ENCODE data around the gene SLC22A16.

Gene SLC22A16

GRCh38 chr6:110446405-110446804 lies 30.0 kb downstream of the SLC22A16 start:
- DNase-seq: no peak

GRCh38 chr6:110440026-110440425 lies 36.4 kb downstream of the SLC22A16 start:
- DNase-seq: no peak

GRCh38 chr6:110439356-110439755 lies 37.1 kb downstream of the SLC22A16 start:
- DNase-seq: no peak

GRCh38 chr6:110434961-110435602 lies 41.3 kb downstream of the SLC22A16 start:
- DNase-seq: no peak

- no peak for DNase-seq
Measured at GRCh38 chr6:110432285-110432900, 44.0 kb downstream of the SLC22A16 start.

GRCh38 chr6:110430741-110431140 lies 45.7 kb downstream of the SLC22A16 start:
- no peak for DNase-seq

DNA sequence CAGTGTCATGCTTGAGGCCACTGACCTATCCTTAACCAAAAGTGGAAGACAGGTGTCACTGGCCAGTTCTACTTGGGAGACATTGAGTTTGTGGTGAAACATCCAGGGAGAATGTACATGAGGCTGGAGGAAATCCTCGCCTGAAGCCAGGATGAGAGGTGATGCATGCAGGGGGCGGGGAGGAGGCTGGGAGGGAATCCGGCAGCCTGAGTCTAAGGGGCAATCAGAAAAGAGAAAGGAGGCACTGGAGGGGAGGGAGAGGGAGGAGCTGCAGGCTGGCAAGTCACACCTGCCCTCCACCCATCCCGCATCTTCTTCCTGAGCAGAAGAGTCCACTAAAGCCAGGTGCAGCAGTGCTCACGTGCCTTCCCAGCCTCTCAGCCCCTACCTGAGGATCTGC lies 46.2 kb downstream of the SLC22A16 start:
- no peak for DNase-seq

DNA sequence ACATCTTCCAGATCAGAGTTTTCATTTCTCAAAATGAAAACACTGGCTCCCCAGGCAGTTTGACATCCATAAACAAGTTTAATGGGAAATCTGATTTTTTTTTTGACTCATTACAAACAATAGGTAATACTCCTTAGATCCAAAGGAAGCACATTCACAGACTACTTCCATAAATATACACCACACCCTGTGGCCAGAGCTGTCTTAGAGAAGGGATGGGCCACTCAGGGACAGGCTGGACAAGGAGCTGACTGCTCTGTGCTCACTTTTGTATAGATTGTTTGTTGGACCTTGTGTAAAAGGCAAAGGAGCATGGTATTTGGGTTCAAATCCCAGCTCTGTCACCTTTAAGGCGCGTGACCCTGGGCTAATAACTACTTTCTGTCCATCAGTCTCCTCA lies 48.3 kb downstream of the SLC22A16 start:
- DNase-seq: no peak

- no peak for DNase-seq
Measured at GRCh38 chr6:110425816-110426215, 50.6 kb downstream of the SLC22A16 start.

DNA sequence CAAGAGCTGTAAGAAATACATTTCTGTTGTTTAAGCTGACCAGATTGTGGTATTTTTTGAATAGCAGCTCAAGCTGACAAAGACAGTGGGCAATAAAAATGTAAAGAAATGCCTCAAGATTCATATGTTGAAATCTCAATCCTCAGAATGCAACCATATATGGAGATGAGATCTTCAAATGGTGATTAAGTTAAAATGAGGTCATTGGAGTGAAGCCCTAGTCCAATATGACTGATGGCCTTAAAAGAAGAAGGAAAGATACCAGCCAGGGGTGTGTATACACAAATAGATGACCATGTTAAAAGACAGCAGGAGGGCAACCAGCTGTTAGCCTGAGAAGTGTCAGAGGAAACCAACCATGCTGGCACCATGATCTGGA lies 54.0 kb downstream of the SLC22A16 start:
- DNase-seq: no peak

DNA sequence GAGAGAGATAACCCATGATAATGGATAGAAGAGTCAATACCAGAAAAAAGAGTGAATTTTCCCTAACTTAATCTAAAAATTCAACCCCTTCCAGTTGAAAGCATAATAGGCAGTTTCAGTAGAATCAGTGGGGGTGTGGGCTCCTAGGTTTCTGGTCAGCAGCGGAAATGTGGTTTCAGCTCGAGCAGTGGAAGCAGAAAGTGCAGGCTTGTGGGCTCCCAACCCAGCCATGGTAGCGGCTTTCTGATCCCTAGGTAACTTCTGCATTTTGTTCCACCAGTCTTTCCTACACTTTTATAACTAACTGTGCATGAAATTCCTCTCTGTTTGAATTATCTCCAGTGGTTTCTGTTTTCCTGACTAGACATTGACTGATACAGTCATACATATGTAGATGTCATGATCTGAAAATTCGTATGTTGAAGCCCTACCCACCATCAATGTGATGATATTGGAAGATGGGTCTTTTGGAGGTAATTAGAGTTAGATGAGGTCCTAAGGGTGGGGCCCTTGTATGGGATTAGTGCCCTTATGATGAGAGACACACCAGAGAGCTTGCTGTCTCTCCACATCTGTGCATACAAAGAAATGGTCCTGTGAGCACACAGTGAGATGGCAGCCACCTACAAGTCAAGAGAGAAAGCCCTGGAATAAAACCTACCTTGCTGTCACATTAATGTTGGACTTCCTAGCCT lies 54.5 kb downstream of the SLC22A16 start:
- DNase-seq: no peak

GRCh38 chr6:110419028-110419739 lies 57.2 kb downstream of the SLC22A16 start:
- no peak for DNase-seq

DNA sequence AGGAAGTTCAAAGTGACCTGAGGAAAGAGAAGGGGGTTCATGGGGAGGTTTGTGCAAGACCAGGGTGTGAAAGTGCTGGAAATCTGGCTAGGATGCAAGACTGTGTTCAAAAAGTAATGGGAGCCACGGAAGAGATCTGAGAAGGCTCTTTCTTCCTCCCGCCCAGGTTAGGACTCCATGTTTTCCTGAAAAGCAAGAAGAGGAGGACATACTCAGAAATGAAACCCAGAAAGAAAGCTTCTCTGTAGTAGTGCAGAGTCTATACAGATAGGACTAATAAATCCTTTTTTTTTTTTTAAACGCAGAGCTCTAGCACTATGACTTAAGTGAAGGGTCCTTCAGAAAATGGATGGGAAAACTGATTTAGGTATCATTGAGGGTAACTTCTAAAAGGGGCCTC lies 57.8 kb downstream of the SLC22A16 start:
- no peak for DNase-seq

DNA sequence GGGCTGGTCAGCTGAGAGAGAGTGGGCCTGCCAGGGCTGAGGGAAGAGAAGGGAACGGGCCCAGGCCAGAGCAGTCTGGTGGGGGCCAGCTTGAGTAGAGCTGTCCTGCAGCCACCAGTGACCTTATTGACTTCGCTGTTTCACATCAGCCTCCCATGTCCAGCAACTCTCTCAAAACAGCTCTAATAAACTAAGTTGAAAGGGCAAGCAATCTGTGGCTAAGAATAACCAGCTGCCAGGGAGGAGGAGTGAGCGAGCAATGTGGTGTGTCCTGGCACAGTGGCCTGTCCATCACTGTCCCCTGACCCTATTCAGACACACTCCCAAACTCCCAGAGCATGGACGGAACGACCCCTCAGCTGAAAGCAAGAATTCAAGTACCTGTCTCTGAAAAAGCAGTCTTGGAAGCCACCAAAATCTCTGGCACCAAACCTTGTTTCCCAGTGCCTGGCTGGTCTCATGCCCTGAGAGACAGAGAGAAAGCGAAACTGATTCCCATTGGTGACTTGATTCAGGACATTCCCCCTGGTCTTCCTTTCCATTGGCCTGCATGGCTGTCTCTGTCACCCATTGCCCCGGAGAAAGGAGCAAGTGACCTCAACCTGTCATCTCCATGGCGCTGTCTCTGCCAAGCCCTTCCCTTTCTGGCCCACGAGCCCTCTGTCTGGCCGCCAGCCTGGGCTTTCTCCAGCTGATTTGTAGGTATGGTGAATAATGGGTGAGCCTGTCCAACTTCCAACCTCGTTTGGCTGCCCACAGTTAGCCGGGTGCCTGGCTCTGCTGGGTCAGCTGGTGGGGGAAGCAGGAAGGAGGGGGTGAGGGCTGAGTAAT lies 61.1 kb downstream of the SLC22A16 start, which contains the start of gene DDO:
Gene DDO, minus strand, starts transcription at position 490 of the 831 bp plus-strand sequence. CDS start 2,113 bp downstream, outside the sequence.
- no peak for DNase-seq

DNA sequence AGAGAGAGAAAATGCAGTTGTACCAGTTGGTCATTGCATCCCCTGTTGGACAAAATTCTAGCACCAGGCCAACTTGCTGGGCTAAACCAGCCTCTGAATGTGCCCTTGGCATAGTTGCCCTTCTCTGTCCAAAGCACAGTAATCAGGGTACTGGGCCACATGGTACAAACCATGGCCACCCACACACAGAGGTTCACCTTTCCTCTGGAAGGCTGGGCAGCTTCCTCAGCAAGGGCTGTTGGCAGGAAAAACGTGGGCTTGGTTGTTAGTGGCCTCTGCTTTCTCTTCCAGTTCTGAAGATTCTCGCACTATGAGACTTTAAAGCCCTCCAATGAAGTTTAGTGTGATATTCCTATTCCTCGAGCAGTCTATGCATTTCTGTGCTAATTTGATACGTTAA lies 61.7 kb downstream of the SLC22A16 start:
- DNase-seq: no peak

DNA sequence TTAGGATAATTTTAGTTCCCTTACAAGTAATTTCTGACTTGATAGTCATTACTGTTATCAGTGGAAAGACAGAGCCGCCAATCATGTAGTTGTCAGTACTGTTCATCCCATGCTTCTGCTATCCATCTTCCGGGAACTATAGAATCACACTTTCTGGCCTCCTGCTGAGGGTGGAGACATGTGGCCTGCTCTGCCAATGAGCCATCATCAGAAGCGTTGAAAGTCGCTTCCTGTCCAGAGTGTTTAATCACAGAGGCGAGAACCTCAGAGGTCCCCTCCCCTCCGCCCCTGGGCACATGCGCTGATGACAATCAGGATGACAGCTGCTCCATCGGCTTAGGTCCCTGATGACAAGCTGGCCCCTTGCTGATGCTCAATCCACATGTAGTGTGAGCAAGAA lies 64.1 kb downstream of the SLC22A16 start:
- DNase-seq: no peak

DNA sequence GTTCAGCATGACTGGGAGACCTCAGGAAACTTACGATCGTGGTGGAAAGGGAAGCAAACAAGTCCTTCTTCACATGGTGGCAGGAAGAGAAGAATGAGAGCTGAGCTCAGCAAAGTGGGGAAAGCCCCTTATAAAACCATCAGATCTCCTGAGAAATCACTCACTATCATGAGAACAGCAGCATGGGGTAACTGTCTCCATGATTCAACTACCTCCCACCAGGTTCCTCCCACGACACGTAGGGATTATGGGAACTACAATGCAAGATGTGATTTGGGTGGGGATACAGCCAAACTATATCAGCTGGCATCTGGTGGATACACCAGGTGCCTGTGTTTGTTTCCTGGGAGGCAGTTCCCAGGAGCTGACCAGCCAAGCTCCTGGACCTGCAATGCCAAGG lies 65.9 kb downstream of the SLC22A16 start:
- DNase-seq: no peak

DNA sequence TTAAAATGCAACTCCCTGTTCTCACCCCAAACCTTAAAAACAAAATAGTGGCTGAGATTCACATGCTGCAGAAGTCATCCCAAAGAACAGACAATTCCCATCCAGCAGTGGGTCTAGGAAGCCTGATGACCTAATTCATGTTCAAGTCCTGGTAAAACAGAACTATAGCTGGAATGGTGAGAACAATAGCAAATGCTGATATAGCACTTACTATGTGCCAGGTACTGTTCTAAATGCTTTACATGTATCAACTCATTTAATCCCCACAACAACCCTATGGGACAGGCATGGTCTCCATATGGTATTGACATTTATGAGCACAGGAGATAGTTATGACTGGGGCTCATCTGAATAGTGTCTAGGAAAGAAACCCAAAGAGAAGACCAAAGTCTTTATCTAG lies 66.6 kb downstream of the SLC22A16 start:
- no peak for DNase-seq

- DNase-seq: no peak
Measured at GRCh38 chr6:110408901-110409300, 67.5 kb downstream of the SLC22A16 start.

DNA sequence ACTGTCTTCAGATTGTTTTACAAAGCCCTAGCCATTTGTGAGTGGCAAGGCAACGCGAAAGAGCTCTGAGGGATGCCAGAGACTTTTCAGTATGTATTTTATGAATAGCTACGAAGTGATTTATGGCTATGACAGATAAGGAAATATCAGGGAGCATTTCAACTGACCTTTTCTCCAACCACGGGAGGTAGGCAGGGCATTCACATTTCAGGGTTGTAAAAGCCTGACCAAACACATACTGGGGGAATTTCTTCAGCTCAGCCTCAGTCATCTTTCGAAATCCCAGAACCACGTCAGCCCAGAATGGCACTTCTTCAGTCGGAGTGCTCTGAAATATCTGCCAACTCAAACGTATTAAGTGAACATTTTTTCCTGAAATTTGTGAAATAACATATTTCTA lies 71.8 kb downstream of the SLC22A16 start:
- DNase-seq: no peak

DNA sequence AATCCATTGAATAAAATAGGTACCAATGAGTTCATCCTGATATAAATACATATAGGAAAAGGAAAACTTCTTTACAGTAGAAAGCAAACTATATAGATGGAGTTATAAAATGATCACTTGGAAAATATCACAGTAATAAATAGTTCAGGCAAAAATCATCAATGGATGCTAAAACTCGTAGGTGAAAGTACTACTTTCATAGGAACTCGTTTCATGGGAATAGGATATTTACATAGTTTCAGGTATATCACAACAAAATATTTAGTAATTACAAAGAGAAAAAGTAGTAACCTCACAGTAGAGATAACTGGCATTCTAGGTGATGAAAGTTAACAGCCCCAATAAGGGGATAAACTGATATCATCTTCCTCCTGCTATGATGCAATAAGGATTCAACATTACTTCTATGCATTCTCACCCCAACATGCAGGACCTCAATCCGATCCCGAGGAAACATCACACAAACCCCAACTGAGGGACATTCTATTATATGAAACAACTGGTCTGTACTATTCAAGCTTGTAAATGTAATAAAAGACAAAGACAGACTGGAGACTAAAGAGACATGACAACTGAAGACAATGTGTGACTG lies 74.7 kb downstream of the SLC22A16 start:
- DNase-seq: no peak

- no peak for DNase-seq
Measured at GRCh38 chr6:110400208-110400607, 76.2 kb downstream of the SLC22A16 start.
